GM19328 (cell line): ENCODE results near the gene LRRC53.

Source experiments
- ATAC-seq: cut with Tn5 transposase; IDR thresholded peaks from one replicate; pipeline ENCODE4 v1.9.1; 2021; ENCODE audit warnings: mild to moderate bottlenecking, moderate library complexity; ENCODE audit not compliant: unreplicated experiment

The LRRC53 gene

GRCh38 chr1:74432325-74432724, 80.1 kb downstream of the LRRC53 start:
- no peak for ATAC-seq

DNA sequence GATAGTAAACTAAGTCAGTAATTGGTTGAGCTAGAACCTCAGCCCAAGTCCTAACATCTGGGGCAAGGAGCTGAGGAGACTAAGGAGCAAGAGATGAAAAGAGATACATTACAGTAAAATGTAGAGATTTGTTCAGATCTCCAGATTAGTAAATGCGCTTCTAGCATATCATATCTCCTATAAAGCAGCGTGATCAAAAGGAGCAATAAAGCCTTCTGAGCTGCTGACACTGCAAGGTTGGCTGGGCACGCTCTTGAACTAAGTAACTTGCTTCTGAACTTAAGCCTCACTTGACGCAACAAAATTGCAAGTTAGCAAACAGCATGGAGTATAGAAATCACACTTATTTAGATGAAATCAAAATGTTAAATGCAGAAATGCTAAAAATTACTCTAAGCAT, 80.9 kb downstream of the LRRC53 start:
- no peak for ATAC-seq

DNA sequence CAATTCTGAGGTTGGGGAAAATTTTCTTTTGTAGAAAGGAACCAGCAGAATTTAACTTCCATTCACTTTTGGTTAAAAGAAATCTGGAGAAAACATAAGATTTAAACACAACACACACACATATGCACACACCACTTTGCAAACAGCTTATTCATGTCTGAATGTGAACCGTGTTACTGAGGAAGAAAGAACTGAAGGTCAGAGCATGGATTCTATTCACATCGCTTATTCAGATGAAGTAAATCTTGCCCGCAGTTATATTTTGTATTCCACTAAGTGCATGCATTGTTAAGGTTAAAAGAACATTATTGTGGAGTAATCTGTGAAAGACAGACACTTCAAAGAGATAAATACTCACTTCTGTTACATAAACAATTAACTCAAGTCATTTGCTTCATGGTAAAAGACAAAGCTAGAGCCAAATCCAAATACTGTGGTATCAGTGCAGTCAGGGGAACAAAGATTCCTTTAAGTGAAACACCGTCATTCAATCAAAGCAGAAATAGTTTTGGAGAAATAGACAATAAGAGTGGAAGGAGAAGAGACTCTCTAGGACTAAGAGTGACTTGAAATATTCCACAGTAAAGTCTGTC, 82.0 kb downstream of the LRRC53 start:
- ATAC-seq, result no peak

GRCh38 chr1:74429580-74429979, 82.8 kb downstream of the LRRC53 start:
- ATAC-seq, result no peak

- no peak for ATAC-seq
Measured at GRCh38 chr1:74427681-74428080, 84.7 kb downstream of the LRRC53 start.

DNA sequence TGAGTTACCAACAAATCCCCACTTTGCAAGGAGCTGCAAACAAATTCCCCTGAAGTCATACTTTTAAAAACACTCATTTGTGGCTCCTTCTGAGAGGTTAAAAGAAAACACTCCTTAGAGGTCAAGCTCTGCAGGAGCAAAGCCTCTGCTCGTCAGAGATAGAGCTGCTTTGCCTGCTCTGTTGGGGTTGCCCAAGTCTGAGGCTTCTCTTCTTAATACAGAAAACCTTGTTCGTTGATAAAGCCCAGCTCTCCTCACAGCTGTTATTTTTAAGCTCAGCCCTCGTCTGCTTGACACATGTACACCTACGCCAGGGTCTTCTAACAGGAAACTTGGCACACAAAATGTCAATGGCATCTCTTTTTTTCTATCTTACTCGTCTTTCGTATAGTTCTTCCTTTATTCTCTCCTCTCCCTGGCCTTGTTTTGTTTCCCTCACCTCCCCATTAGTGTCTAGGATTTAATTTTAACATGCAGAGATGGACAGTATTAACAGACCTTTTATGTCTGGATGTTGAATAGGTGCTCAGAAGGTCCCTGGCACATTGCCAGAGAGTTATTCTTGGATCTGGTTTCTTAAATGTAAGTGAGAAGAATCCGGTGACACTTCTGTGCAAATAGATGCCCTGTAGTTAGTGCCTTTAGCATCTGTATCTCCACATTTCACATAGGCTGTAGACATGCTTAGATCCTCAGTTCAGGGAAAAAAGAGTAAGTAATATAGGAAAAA, 86.0 kb downstream of the LRRC53 start:
- no peak for ATAC-seq

DNA sequence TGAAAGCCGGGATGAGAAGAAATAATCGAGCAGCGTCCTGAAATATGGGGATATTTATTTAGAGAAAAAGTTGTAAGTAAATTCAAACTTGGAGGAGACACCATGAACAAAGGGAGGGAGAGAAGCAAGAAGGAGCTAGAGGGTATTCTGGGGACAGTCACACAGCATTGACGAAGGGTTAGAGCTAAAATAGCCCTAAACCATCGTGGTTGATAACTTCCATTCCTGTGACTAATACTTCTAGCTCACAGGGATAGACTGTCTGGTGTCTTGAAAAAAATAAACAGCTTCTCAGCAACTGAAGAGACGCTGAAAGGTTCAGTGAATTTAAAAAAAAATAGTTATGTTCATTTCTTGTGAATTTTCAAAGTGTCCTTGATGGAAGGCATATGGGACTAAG, 86.7 kb downstream of the LRRC53 start:
- no peak for ATAC-seq

DNA sequence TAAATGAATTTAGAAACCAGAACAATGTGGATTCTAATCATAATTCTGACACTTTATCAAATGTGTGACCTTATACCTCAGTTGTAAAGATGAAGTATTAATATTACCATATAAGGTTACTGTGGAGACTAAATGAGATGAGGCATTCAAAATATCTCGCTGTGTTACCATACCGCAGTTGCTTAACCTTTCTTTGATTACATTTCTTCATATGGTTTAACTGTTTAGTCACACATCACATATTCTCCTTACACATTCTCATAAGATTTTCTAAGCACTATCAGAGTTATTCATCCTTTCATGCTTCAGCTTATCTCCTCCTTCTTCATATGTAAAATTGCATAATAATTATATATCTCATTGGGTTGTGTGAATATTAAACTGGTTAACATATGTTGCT, 88.9 kb downstream of the LRRC53 start:
- no peak for ATAC-seq

DNA sequence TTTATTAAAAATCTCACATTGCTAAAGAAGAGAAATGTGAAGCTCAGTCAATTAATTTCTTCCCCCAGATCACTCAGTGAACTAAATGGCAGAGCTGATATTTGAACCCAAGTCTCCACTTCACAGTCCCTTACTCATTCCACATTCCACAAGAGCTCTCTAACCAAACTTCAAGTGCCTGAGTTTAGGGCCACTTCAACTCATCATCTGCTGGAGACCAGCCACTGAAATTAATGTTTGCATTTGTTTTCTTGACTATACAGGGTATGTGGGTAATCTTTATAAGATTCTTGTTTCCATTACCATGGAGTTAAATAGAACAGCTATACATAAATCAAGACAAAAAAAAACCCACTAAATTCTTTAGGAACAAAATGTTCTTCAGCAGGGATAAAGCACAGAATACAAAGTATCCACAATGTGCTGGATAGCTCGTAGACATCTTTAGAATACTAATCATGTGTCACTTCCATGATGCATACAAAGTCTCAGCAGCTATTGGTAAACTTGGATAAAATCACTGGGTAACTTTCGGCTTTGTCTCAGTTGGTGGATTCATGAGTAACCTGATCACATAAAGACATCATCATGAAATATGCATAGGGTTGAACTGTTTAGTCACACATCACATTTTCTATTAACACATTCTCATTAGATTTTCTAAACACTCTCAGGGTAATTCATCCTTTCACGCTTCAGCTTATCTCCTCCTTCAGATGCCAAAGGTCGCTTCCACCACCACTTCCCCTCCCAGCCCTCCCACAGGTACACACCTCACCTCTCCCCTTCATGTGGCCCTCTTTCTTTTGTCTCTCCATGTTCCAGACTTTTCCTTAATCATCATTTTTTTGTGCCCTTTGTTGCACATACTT, 89.8 kb downstream of the LRRC53 start:
- no peak for ATAC-seq

GRCh38 chr1:74420467-74420866, 91.9 kb downstream of the LRRC53 start:
- ATAC-seq, result no peak
